H9 (cell line): ENCODE results near the gene PELI2. TPM values are rescaled to one million over a fixed set of nuclear protein-coding genes. Genes with fewer than 3 reads are reported as not detected.

Source experiments
- DNase-seq: peaks from one replicate; pipeline ENCODE4 v3.0.0-alpha.2; 2017
- H2AFZ ChIP-seq: one replicate; pipeline ENCODE4 v1.6.1; 2013; ENCODE audit warnings: mild to moderate bottlenecking, low read length, control low read depth, moderate library complexity
- H2AK5ac ChIP-seq: 2 replicates; pipeline ENCODE4 v1.6.1; 2013; ENCODE audit warnings: low read length, control low read depth, mixed read lengths; ENCODE audit not compliant: insufficient read length
- H2BK120ac ChIP-seq: one replicate; pipeline ENCODE4 v1.6.1; 2013; ENCODE audit warnings: low read depth, mild to moderate bottlenecking, low read length, control low read depth, inconsistent platforms; ENCODE audit not compliant: poor library complexity, severe bottlenecking
- H2BK12ac ChIP-seq: 2 replicates; pipeline ENCODE4 v1.6.1; 2013; ENCODE audit warnings: low read length, control low read depth, mixed read lengths, low read depth; ENCODE audit not compliant: insufficient read length
- H2BK15ac ChIP-seq: 2 replicates; pipeline ENCODE4 v1.6.1; 2013; ENCODE audit warnings: low read depth, low read length, control low read depth
- H2BK20ac ChIP-seq: one replicate; pipeline ENCODE4 v1.6.1; 2013; ENCODE audit warnings: low read depth, mild to moderate bottlenecking, low read length, control low read depth, inconsistent platforms; ENCODE audit not compliant: poor library complexity, severe bottlenecking
- H2BK5ac ChIP-seq: 2 replicates; pipeline ENCODE4 v1.6.1; 2013; ENCODE audit warnings: low read length, control low read depth, mixed read lengths; ENCODE audit not compliant: insufficient read length
- H3K14ac ChIP-seq: 2 replicates; pipeline ENCODE4 v1.6.1; 2013; ENCODE audit warnings: low read length, control low read depth; ENCODE audit not compliant: insufficient read depth
- H3K18ac ChIP-seq: 2 replicates; pipeline ENCODE4 v1.6.1; 2013; ENCODE audit warnings: low read depth, mild to moderate bottlenecking, mixed read lengths, low read length, control low read depth; ENCODE audit not compliant: insufficient read length
- H3K23ac ChIP-seq: 2 replicates; pipeline ENCODE4 v1.6.1; 2013; ENCODE audit warnings: low read length, control low read depth, mixed read lengths, low read depth; ENCODE audit not compliant: insufficient read length
- H3K23me2 ChIP-seq: 2 replicates; pipeline ENCODE4 v1.6.1; 2013; ENCODE audit warnings: low read depth, mild to moderate bottlenecking, mixed read lengths, low read length, control low read depth; ENCODE audit not compliant: insufficient read length, poor library complexity, severe bottlenecking
- H3K27ac ChIP-seq: 2 replicates; pipeline ENCODE4 v1.5.1; 2013; ENCODE audit warnings: low read length, control low read depth, mixed read lengths, low read depth; ENCODE audit not compliant: insufficient read length
- H3K27me3 ChIP-seq: 2 replicates; pipeline ENCODE4 v1.6.1; 2013; ENCODE audit warnings: low read length, control low read depth, inconsistent platforms; ENCODE audit not compliant: insufficient read depth
- H3K4ac ChIP-seq: 2 replicates; pipeline ENCODE4 v1.6.1; 2013; ENCODE audit warnings: low read depth, mild to moderate bottlenecking, control low read depth, inconsistent platforms, low read length, moderate library complexity
- H3K4me1 ChIP-seq: 2 replicates; pipeline ENCODE4 v1.6.1; 2013; ENCODE audit warnings: low read length, control low read depth, inconsistent platforms; ENCODE audit not compliant: insufficient read depth
- H3K4me2 ChIP-seq: 2 replicates; pipeline ENCODE4 v1.6.1; 2013; ENCODE audit warnings: low read length, control low read depth, mixed read lengths; ENCODE audit not compliant: insufficient read length, insufficient read depth
- H3K56ac ChIP-seq: 2 replicates; pipeline ENCODE4 v1.6.1; 2013; ENCODE audit warnings: low read depth, mild to moderate bottlenecking, mixed read lengths, low read length, control low read depth; ENCODE audit not compliant: insufficient read length
- H3K79me1 ChIP-seq: 2 replicates; pipeline ENCODE4 v1.6.1; 2013; ENCODE audit warnings: low read depth, mild to moderate bottlenecking, moderate library complexity, low read length, control low read depth, inconsistent platforms; ENCODE audit not compliant: insufficient read depth, poor library complexity, severe bottlenecking
- H3K79me2 ChIP-seq: 2 replicates; pipeline ENCODE4 v1.6.1; 2013; ENCODE audit warnings: low read length, control low read depth, inconsistent platforms; ENCODE audit not compliant: insufficient read depth
- H3K9ac ChIP-seq: 2 replicates; pipeline ENCODE4 v1.6.1; 2013; ENCODE audit warnings: low read length, control low read depth, mixed read lengths; ENCODE audit not compliant: insufficient read length; ENCODE audit errors: extremely low read depth
- H3K9me3 ChIP-seq: one replicate; pipeline ENCODE4 v1.6.1; 2013; ENCODE audit warnings: low read depth, low read length, inconsistent platforms; ENCODE audit not compliant: control insufficient read depth
- H3T11ph ChIP-seq: one replicate; pipeline ENCODE4 v1.6.1; 2013; ENCODE audit warnings: mild to moderate bottlenecking, low read length, control low read depth, inconsistent platforms
- H4K20me1 ChIP-seq: one replicate; pipeline ENCODE4 v1.6.1; 2013; ENCODE audit not compliant: control insufficient read depth, insufficient read length, insufficient read depth
- H4K5ac ChIP-seq: 2 replicates; pipeline ENCODE4 v1.6.1; 2013; ENCODE audit warnings: low read depth, mild to moderate bottlenecking, mixed read lengths, low read length, control low read depth; ENCODE audit not compliant: insufficient read length
- H4K8ac ChIP-seq: replicated peaks from 2 replicates; pipeline ENCODE4 v1.6.1; 2013; ENCODE audit warnings: low read length, control low read depth, mixed read lengths, low read depth; ENCODE audit not compliant: insufficient read length
- H4K91ac ChIP-seq: 2 replicates; pipeline ENCODE4 v1.6.1; 2013; ENCODE audit warnings: low read depth, mild to moderate bottlenecking, moderate library complexity, mixed read lengths, low read length, control low read depth; ENCODE audit not compliant: insufficient read length
- H3K27ac Mint-ChIP-seq, 3 experiments: 2 replicates in 2 of 3; 3 replicates in 1 of 3; pipeline ENCODE4 v1.8.0; 2020 to 2021; ENCODE audit warnings: mixed read lengths in 3 of 3, mild to moderate bottlenecking in 1 of 3, moderate library complexity in 1 of 3
- H3K27me3 Mint-ChIP-seq: 2 replicates; pipeline ENCODE4 v1.8.0; 2021; ENCODE audit warnings: low read depth, mild to moderate bottlenecking, moderate library complexity, mixed read lengths
- H3K36me3 Mint-ChIP-seq, 3 experiments: 2 replicates in 2 of 3; 3 replicates in 1 of 3; pipeline ENCODE4 v1.8.0; 2020 to 2021; ENCODE audit warnings: low read depth in 3 of 3, mixed read lengths in 3 of 3; ENCODE audit not compliant: insufficient read depth in 1 of 3
- H3K4me1 Mint-ChIP-seq, 2 experiments: 2 replicates each; pipeline ENCODE4 v1.8.0; 2020; ENCODE audit warnings: mixed read lengths in 2 of 2
- H3K4me3 Mint-ChIP-seq, 2 experiments: 2 replicates in 1 of 2; 3 replicates in 1 of 2; pipeline ENCODE4 v1.8.0; 2020 to 2021; ENCODE audit warnings: mild to moderate bottlenecking in 2 of 2, mixed read lengths in 2 of 2, moderate library complexity in 1 of 2
- H3K9me3 Mint-ChIP-seq, 2 experiments: 2 replicates in 1 of 2; 3 replicates in 1 of 2; pipeline ENCODE4 v1.8.0; 2020; ENCODE audit warnings: mild to moderate bottlenecking in 2 of 2, mixed read lengths in 2 of 2, moderate library complexity in 1 of 2
- WGBS: extraction: QIAGEN DNeasy Blood & Tissue Kit; methylation state at CpG from one replicate; pipeline ENCODE4 v1.1.7; 2013; ENCODE audit warnings: missing lambda C conversion rate, low lambda C conversion rate, mixed read lengths; ENCODE audit not compliant: insufficient read length; ENCODE audit errors: extremely low coverage; 5-methylcytosine and 5-hydroxymethylcytosine counted together
- total RNA-seq: library from RNA; stranded (reverse); gene quantifications from 2 replicates; pipeline ENCODE4 v1.2.1, GENCODE V29; 2021
- TF ChIP-seq, protein P1 (sequence below): fragments of 200-600 bp; sonication (generic); conservative IDR thresholded peaks from 3 replicates; pipeline ENCODE4 v1.8.0; 2021; ENCODE audit warnings: antibody characterized with exemption, mild to moderate bottlenecking

PELI2 gene
- total RNA-seq, 1 experiment from 2014 or later: 18.0 TPM

DNA sequence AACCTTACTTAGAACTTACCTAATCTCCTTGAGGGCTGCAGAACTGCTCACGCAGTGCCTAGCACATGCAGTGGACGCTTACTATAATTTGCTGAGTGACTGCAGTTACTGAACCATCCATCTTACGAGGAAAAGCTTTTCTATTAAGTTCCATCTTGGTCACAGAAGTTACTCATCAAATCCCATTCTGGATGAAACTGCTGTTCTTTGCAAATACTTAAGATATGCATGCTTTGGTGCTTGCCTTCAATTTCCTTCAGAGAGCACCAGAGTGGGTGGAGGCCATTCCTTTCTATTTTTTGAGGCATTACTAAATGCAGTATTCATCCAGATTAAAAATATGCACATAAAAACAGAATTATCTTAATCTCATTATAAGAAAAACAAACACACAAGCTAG, 17.7 kb upstream of the PELI2 start:
- no peaks in the 10 kb centered on the region for H3K9me3 Mint-ChIP-seq
- H3K23ac ChIP-seq: no peak overlapping the region
- H3K14ac ChIP-seq: no peak overlapping the region
- H3K27ac ChIP-seq: no peak overlapping the region
- DNase-seq: no peak
- no peaks in the 10 kb centered on the region for H3K27me3 ChIP-seq
- H3K79me1 ChIP-seq: no peaks in the 10 kb centered on the region
- no peak overlapping the region for H2BK12ac ChIP-seq
- H3T11ph ChIP-seq: no peak overlapping the region
- TF ChIP-seq, protein P1, sequence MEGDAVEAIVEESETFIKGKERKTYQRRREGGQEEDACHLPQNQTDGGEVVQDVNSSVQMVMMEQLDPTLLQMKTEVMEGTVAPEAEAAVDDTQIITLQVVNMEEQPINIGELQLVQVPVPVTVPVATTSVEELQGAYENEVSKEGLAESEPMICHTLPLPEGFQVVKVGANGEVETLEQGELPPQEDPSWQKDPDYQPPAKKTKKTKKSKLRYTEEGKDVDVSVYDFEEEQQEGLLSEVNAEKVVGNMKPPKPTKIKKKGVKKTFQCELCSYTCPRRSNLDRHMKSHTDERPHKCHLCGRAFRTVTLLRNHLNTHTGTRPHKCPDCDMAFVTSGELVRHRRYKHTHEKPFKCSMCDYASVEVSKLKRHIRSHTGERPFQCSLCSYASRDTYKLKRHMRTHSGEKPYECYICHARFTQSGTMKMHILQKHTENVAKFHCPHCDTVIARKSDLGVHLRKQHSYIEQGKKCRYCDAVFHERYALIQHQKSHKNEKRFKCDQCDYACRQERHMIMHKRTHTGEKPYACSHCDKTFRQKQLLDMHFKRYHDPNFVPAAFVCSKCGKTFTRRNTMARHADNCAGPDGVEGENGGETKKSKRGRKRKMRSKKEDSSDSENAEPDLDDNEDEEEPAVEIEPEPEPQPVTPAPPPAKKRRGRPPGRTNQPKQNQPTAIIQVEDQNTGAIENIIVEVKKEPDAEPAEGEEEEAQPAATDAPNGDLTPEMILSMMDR: no peak
- H2AFZ ChIP-seq: no peak overlapping the region
- no peaks in the 10 kb centered on the region for H4K20me1 ChIP-seq
- no peak overlapping the region for H3K4me2 ChIP-seq
- H3K4me1 Mint-ChIP-seq: no peaks in the 10 kb centered on the region; a peak in 1 of 4 replicates
- H3K56ac ChIP-seq: no peak overlapping the region
- H2BK20ac ChIP-seq: no peak overlapping the region
- no CpG with 5 or more reads among the region's 3 CpGs for WGBS
- no peak overlapping the region for H3K4ac ChIP-seq
- H4K8ac ChIP-seq: no peak overlapping the region
- no peak overlapping the region for H3K4me3 Mint-ChIP-seq
- no peaks in the 10 kb centered on the region for H3K23me2 ChIP-seq
- H3K27ac Mint-ChIP-seq: no peak overlapping the region
- no peak overlapping the region for H2BK120ac ChIP-seq
- no peaks in the 10 kb centered on the region for H3K9me3 ChIP-seq
- H3K18ac ChIP-seq: no peak overlapping the region
- H3K9ac ChIP-seq: no peak overlapping the region
- H2BK5ac ChIP-seq: no peak overlapping the region
- no peak overlapping the region for H2AK5ac ChIP-seq
- no peak overlapping the region for H4K91ac ChIP-seq
- no peaks in the 10 kb centered on the region for H3K27me3 Mint-ChIP-seq
- H3K4me1 ChIP-seq: no peaks in the 10 kb centered on the region
- H4K5ac ChIP-seq: no peak overlapping the region
- no peaks in the 10 kb centered on the region; a peak in 1 of 7 replicates for H3K36me3 Mint-ChIP-seq
- H2BK15ac ChIP-seq: no peak overlapping the region
- no peaks in the 10 kb centered on the region for H3K79me2 ChIP-seq
